Keratinocyte (primary cell): ENCODE results near the gene SMCO2. TPM values are rescaled to one million over a fixed set of nuclear protein-coding genes. Genes with fewer than 3 reads are reported as not detected.
A peak's percentile ranks its signal among the peaks of the same experiment; 100 is the strongest.

ENCODE experiments used
- DNase-seq: peaks from one replicate; pipeline ENCODE4 v3.0.0-alpha.2; 2011; ENCODE audit warnings: low read depth, missing footprints, low spot score
- FAIRE-seq: peaks from 2 replicates; lab custom pipeline; 2011; peaks lifted over from hg19 to GRCh38; lab: Jason Lieb, UNC
- H2AFZ ChIP-seq: 2 replicates; pipeline ENCODE4 v1.6.0; 2012; ENCODE audit warnings: low read length, control low read depth, inconsistent platforms; ENCODE audit not compliant: control insufficient read depth
- H3K27ac ChIP-seq: 2 replicates; pipeline ENCODE4 v1.5.1; 2011; ENCODE audit warnings: low read length; ENCODE audit not compliant: control insufficient read depth, insufficient read depth
- H3K27me3 ChIP-seq: 3 replicates; pipeline ENCODE4 v1.6.0; 2011; ENCODE audit warnings: low read length; ENCODE audit not compliant: control insufficient read depth, insufficient read depth; ENCODE audit errors: extremely low read depth
- H3K36me3 ChIP-seq, 2 experiments: 2 replicates in 1 of 2; 3 replicates in 1 of 2; pipeline ENCODE4 v1.5.1; 2011; ENCODE audit warnings: low read length in 2 of 2, mild to moderate bottlenecking in 1 of 2; ENCODE audit not compliant: control insufficient read depth in 2 of 2, insufficient read depth in 2 of 2; ENCODE audit errors: extremely low read depth in 1 of 2
- H3K4me1 ChIP-seq: 3 replicates; pipeline ENCODE4 v1.5.1; 2011; ENCODE audit warnings: low read length; ENCODE audit not compliant: control insufficient read depth, insufficient read depth; ENCODE audit errors: extremely low read depth
- H3K4me2 ChIP-seq: 3 replicates; pipeline ENCODE4 v1.6.0; 2011; ENCODE audit warnings: low read depth, low read length; ENCODE audit not compliant: control insufficient read depth, insufficient read depth; ENCODE audit errors: extremely low read depth
- H3K4me3 ChIP-seq, 3 experiments: fragments of 200-600 bp in 1 of 3; sonication (generic) in 1 of 3; 2 replicates in 2 of 3; 3 replicates in 1 of 3; pipeline ENCODE4 v1.5.1; 2011 to 2016; ENCODE audit warnings: low read length in 3 of 3, mild to moderate bottlenecking in 3 of 3, control low read depth in 2 of 3, inconsistent platforms in 1 of 3, low read depth in 1 of 3, mixed read lengths in 1 of 3, mixed run types in 1 of 3, moderate library complexity in 1 of 3; ENCODE audit not compliant: control insufficient read depth in 2 of 3, insufficient read depth in 2 of 3; ENCODE audit errors: extremely low read depth in 1 of 3
- H3K79me2 ChIP-seq: 2 replicates; pipeline ENCODE4 v1.6.0; 2012; ENCODE audit warnings: low read length; ENCODE audit not compliant: control insufficient read depth, insufficient read depth
- H3K9ac ChIP-seq: 3 replicates; pipeline ENCODE4 v1.6.0; 2011; ENCODE audit warnings: low read length; ENCODE audit not compliant: control insufficient read depth, insufficient read depth; ENCODE audit errors: extremely low read depth
- H3K9me1 ChIP-seq: 3 replicates; pipeline ENCODE4 v1.6.0; 2011; ENCODE audit warnings: low read length; ENCODE audit not compliant: control insufficient read depth, insufficient read depth; ENCODE audit errors: extremely low read depth
- H3K9me3 ChIP-seq: 2 replicates; pipeline ENCODE4 v1.5.1; 2012; ENCODE audit warnings: low read depth, low read length; ENCODE audit not compliant: control insufficient read depth
- H4K20me1 ChIP-seq: 3 replicates; pipeline ENCODE4 v1.6.0; 2011; ENCODE audit warnings: low read length; ENCODE audit not compliant: control insufficient read depth, insufficient read depth; ENCODE audit errors: extremely low read depth
- EZH2 ChIP-seq: IDR thresholded peaks from one replicate; pipeline ENCODE4 v1.6.1; 2012; ENCODE audit warnings: inconsistent platforms, mild to moderate bottlenecking, low read length, moderate library complexity
- dilution Hi-C: fragments of 300-500 bp; cut with MboI; formaldehyde crosslinking; loops from one replicate; pipeline ENCODE4 v1.7.0; 2020; ENCODE audit warnings: low sequenced_read_pairs; ENCODE audit not compliant: extremely low pct_ligation_motif_present
- polyA plus RNA-seq, 5 experiments: library from polyadenylated mRNA; depleted of rRNA in 3 of 5; stranded (reverse) in 3 of 5; stranded (forward) in 1 of 5; unstranded in 1 of 5; fragments of >200 nt; gene quantifications; 1 replicate in 1 of 5; 2 replicates in 3 of 5; 3 replicates in 1 of 5; pipeline versions ENCODE4 v1.2.1 to v1.2.3, GENCODE V29; 2011 to 2012; ENCODE audit warnings: missing spikeins in 2 of 5, low read depth in 1 of 5, low replicate concordance in 1 of 5
- TF ChIP-seq, protein P1 (sequence below), 3 experiments: IDR thresholded peaks in 1 of 3; conservative IDR thresholded peaks in 1 of 3; optimal IDR thresholded peaks in 1 of 3; 2 replicates in 2 of 3; 3 replicates in 1 of 3; pipeline versions ENCODE3 to v1.5.1; 2011; ENCODE audit warnings: low read length in 3 of 3, mild to moderate bottlenecking in 3 of 3, moderate library complexity in 2 of 3, control low read depth in 1 of 3, inconsistent platforms in 1 of 3; ENCODE audit not compliant: insufficient read depth in 2 of 3; ENCODE audit errors: extremely low read depth in 1 of 3

The SMCO2 gene
- polyA plus RNA-seq, 1 donor (not counting 4 experiments of a cell fraction or from before 2014, with no cell fraction given): 0.49 TPM

DNA sequence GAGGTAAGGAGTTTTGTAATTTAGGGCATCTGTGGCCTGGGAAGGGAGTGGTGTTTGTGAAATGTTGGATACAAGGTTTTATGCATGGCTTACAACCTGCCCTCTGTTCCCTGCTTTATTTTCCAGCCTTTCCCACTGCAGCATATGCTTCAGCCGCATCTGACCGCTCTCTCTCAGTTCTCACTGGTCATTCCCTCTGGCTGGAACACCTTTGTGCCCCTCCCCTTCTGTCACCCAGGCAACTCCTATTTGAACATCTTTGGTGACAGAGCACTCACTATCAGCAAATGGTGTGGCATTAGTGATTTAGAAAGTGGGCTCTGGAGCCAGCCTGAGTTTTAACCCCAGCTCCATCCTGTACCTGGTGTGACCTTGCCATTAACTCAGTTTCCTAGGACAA is 47.5 kb upstream of the SMCO2 start:
- dilution Hi-C loops: no loop called here
- Histone ChIP-seq H3K9me3 (no peaks in the 10 kb centered on the region), H3K9me1 (no peaks in the 10 kb centered on the region), H3K36me3 (peaks cover 5 to 28% of the 10 kb centered on the region in 2 experiments), H3K9ac (no peak overlapping the region), H3K4me1 (no peaks in the 10 kb centered on the region), H3K27me3 (no peaks in the 10 kb centered on the region), H3K4me2 (no peak overlapping the region), H2AFZ (no peak overlapping the region), H3K27ac (no peak overlapping the region), H3K4me3 (no peak overlapping the region), H3K79me2 (no peaks in the 10 kb centered on the region), H4K20me1 (no peaks in the 10 kb centered on the region)
- DNase-seq (no peak), FAIRE-seq (no peak)
- TF ChIP-seq, protein P1, sequence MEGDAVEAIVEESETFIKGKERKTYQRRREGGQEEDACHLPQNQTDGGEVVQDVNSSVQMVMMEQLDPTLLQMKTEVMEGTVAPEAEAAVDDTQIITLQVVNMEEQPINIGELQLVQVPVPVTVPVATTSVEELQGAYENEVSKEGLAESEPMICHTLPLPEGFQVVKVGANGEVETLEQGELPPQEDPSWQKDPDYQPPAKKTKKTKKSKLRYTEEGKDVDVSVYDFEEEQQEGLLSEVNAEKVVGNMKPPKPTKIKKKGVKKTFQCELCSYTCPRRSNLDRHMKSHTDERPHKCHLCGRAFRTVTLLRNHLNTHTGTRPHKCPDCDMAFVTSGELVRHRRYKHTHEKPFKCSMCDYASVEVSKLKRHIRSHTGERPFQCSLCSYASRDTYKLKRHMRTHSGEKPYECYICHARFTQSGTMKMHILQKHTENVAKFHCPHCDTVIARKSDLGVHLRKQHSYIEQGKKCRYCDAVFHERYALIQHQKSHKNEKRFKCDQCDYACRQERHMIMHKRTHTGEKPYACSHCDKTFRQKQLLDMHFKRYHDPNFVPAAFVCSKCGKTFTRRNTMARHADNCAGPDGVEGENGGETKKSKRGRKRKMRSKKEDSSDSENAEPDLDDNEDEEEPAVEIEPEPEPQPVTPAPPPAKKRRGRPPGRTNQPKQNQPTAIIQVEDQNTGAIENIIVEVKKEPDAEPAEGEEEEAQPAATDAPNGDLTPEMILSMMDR (optimal IDR thresholded peaks at IDR 0.05 in 1 of 3, IDR thresholded peaks at IDR 0.05 in 1 of 3, conservative IDR thresholded peaks at IDR 0.05 in 1 of 3; ENCODE audit: extremely low read depth in 1 of 3, insufficient read depth in 2 of 3, low read length in 3 of 3): no peak
- no peak for TF ChIP-seq EZH2

DNA sequence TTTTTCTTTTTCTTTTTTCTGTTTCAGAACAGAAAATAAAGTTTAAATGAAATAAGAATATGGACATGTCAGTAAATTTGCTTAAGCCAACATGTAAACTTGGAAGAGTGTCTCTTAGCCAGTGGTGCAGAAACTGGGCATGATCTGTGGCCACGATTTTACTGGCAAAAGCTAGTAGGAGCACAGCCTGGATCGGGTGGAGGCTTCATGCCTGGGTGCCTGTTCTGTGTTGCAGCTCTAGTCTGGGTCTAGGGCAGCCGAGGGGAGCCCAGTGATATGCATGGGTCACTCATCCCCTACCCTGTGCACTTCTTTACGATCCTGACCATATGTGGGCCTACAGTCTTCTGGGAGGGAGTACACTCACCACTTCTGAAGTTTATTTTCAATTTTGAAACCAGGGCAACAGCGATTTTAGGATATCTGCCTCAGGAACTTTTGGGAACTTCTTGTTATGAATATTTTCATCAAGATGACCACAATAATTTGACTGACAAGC is 45.6 kb upstream of the SMCO2 start:
- Histone ChIP-seq H3K36me3 (peaks cover 3 to 22% of the 10 kb centered on the region in 2 experiments), H3K9ac (no peak overlapping the region), H3K27ac (no peak overlapping the region), H4K20me1 (no peaks in the 10 kb centered on the region), H2AFZ (no peak overlapping the region), H3K9me3 (no peaks in the 10 kb centered on the region), H3K9me1 (no peaks in the 10 kb centered on the region), H3K4me1 (no peaks in the 10 kb centered on the region), H3K79me2 (no peaks in the 10 kb centered on the region), H3K4me2 (no peak overlapping the region), H3K4me3 (no peak overlapping the region), H3K27me3 (no peaks in the 10 kb centered on the region)
- DNase-seq (no peak), FAIRE-seq (peak; percentile 9)
- no peak for TF ChIP-seq EZH2
- TF ChIP-seq, protein P1 (optimal IDR thresholded peaks at IDR 0.05 in 1 of 3, IDR thresholded peaks at IDR 0.05 in 1 of 3, conservative IDR thresholded peaks at IDR 0.05 in 1 of 3; ENCODE audit: extremely low read depth in 1 of 3, insufficient read depth in 2 of 3, low read length in 3 of 3): no peak
- dilution Hi-C loops: no loop called here
